ENCODE measurements around the gene ABCA7.

ABCA7 gene

DNA sequence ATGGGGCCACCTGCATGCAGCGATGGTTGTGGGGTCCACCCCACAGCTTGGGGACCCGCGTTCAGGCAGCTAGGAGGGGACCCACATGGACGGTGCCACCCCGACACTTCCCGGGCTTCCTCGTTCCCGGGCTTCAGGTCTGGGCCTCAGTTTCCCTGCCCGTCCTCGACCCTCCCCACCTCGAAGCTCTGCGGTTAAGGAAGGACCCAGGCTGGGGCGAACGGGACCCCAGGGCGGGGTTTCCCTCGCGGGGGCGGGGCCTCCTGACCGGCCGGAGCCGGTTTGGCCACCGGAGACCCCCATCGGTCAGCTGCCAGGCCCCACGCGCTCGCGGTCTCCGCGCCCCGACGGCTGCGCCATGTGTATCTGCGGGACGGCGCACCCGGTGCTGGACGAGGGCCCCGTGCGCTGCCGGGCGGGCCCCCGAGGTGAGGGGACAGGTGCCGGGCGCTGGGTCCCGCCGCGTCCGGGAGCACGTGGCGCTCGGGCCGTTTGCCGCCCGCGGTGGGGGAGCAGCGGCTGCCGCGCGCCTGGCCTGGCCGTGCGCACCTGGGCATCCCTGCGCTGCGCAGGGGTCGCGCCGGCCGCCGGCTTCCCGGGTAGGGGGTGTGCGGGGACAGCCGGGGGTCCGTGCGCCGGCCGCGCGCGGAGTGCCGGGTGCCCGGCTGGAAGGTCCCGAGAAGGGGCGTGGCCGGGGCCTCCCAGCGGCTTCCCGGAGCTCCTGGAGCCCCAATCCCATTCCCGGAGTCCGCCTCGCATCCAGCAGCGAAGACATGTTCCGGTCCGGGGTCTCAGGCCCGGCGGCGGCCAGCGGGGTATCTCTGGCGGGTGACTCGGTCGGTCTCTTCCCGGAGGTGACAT is 31.3 kb downstream of the ABCA7 start:
- in situ Hi-C loops (cut with HindIII; ENCODE audit: low sequenced_read_pairs) = no loop called here

DNA sequence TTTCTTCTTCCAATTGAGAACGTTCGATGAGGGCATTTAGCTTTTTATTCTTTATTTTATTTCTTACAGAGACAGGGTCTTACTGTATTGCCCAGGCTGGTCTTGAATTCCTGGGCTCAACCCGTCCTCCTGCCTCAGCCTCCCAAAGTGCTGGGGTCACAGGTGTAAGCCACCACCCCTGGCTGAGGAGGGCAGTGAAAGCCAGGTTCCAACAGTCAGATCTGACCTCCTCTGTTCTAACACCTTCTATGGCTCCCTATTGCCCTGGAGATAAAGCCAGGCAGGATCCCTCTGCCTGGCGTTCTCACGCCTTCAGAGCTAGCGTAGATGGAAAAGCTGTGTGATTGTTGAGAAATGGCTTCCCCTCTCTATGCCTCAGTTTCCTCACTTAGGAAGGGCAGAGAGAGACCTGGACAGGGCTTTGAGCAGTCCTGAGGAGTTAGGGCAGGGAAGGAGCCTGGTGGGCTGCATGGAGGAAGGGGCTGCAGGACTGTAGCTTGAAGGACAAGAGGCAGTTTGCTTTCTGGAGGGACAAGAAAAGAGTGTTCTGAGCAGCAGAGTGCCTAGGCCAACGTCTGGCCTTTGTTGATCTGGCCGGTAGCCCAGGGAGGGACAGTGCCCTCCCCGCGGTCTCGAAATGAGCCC is 32.6 kb downstream of the ABCA7 start:
- in situ Hi-C loops (cut with HindIII; ENCODE audit: low sequenced_read_pairs) = no loop called here

DNA sequence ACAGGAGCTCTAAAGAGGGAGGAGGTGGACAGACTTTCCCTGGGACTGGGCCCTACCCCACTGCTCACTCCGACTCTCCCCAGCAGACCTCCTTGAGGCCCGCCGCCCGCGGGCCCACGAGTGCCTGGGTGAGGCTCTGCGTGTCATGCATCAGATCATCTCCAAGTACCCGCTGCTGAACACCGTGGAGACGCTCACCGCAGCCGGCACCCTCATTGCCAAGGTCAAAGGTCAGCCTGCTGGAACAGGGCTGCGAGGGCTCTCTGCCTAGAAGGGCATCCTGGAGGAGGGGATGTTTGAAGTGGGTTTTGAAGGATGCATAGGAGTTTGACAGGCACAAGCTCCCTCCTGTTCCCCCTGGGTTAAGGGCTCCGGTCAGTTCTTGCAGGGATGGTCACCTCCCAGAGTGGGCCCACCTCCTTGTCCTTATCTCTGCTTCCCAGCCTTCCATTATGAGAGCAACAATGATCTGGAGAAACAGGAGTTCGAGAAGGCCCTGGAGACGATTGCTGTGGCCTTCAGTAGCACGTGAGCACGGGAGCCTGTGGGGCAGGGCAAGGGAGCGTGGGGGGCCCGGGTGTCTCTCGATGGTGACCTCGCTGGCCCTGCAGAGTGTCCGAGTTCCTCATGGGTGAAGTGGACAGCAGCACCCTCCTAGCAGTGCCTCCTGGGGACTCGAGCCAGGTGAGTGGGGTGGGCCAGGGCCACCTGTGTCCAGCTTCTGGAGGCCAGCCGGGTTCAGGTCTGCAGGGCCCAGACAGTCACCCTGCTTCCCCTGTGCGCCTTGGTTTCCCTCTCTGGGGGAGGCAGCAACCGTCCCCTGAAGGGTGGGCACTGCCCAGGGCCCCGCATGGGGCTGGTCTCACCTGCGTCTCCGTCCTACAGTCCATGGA is 33.4 kb downstream of the ABCA7 start:
- in situ Hi-C loops (cut with HindIII; ENCODE audit: low sequenced_read_pairs) = no loop called here

DNA sequence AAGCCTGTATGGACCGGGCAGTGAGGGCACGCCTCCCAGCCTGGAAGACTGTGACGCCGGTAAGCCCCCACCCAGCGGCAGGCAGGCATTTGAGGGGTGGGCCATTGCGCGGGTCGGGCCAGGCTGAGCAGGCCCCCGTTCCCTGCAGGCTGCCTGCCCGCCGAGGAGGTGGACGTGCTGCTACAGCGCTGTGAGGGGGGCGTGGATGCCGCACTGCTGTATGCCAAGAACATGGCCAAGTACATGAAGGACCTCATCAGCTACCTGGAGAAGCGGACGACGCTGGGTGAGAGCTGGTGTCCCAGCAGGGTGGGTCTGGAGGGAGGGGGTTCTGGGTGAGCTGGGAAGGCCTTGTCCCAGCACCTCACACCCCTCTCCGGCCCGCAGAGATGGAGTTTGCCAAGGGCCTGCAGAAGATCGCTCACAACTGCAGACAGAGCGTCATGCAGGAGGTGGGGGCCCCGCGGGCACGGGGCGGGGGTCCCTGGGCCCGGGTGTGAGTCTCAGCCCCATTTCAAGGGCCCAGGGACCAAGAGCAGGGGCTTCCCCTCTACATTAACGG is 34.1 kb downstream of the ABCA7 start:
- in situ Hi-C loops (cut with HindIII; ENCODE audit: low sequenced_read_pairs) = no loop called here

DNA sequence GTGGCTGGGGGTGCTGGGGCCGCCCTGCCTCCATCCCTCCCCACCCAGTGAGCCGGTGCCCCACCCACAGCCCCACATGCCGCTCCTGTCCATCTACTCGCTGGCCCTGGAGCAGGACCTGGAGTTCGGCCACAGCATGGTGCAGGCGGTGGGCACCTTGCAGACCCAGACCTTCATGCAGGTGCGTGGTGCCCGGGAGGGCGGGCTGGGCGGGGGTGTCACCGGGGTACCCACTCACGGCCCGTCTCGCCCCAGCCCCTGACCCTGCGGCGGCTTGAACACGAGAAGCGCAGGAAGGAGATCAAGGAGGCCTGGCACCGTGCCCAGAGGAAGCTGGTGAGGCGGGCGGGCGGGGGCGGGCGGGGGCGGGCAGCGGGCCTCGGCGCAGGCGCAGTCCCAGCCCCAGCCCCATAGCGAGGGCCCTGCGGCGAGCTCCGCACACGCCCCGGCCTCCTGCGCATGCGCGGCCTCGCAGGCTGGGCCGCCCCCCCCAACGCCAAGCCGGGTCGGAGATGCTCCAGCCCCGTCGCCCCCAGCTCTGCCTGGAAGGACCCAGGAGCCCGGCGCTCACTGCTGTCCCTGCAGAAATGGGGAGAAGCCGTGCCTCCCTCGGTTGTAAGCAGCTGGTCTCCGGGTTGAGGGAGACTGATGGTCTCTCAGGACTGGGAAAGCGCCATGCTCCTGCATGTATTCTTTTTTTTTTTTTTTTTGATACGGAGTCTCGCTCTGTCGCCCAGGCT is 34.8 kb downstream of the ABCA7 start:
- in situ Hi-C loops (cut with HindIII; ENCODE audit: low sequenced_read_pairs) = no loop called here

DNA sequence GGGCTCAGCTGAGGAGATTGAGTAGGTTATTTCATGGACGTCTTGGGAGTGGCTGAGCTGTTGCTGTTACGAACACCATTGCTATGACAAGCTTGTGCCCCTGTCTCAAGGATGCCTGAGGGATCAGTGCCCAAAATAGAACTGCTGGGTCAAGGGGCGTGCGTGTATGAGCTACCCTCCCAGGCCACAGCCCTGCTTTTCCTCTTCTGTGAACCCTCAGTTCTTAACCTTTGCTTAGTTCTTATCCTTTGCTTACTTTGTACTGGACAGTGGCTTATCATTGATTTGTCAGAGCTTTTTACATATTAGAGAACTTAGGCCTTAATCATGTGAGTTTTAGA is 36.1 kb downstream of the ABCA7 start:
- in situ Hi-C loops (cut with HindIII; ENCODE audit: low sequenced_read_pairs) = no loop called here

DNA sequence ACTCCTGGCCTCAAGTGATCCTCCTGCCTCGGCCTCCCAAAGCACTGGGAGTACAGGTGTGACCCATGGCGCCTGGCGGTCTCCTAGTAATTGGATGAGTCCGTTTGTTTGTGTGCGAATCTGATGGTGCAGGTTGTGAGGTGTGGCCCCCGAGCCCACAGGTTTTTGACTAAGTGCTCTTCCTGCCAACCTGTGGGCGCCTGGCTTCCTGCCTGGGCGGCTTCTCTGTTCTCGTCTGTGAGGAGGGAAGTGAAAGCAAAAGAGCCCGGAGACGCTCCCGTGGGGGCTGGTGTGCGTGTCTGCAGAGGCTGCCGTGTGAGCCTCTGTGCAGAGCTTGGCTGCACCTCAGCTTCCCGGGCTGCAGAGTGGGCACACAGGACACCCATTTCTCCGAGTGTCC is 37.0 kb downstream of the ABCA7 start:
- in situ Hi-C loops (cut with HindIII; ENCODE audit: low sequenced_read_pairs) = no loop called here

DNA sequence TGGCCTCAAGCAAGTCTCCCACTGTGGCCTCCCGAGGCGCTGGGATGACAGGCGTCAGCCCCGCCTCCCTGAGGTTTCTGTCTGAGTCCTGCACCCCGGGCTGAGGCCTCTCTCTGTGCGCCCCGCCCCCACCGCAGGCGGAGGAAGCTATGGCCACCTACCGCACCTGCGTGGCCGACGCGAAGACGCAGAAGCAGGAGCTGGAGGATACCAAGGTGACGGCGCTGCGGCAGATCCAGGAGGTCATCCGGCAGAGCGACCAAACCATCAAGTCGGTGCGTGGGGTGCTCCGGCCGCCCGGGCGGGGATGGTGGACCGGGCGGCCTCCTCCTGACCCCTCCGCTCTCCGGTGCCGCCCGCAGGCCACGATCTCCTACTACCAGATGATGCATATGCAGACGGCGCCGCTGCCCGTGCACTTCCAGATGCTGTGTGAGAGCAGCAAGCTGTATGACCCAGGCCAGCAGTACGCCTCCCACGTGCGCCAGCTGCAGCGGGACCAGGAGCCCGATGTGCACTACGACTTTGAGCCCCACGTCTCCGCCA is 39.7 kb downstream of the ABCA7 start:
- in situ Hi-C loops (cut with HindIII; ENCODE audit: low sequenced_read_pairs) = no loop called here

DNA sequence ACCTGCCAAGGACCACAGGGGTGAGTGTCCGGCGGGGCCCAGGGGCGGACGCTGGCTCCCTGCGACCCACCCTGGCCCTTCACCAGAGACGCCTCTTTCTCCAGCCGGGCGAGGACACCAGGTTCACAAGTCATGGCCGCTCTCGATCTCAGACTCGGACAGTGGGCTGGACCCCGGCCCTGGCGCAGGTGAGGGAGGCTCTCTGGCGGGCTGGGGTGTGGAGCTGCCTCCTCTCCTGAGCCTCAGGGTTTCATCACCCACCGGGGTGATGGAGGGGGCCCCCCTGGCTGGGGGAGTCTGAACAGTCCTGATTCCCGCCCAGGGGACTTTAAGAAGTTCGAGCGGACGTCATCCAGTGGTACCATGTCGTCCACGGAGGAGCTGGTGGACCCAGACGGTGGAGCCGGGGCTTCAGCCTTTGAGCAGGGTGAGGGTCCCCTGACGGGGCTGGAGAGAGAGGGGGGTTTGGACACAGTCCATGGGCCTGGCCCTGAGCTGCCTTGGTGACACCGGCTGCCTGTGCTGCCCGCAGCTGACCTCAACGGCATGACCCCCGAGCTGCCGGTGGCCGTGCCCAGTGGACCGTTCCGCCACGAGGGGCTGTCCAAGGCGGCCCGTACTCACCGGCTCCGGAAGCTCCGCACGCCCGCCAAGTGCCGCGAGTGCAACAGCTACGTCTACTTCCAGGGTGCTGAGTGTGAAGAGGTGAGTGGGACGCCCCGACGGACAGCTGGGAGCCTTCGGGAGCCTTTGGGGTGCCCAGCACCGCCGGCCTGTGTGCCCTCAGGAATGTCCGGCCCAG is 40.7 kb downstream of the ABCA7 start:
- in situ Hi-C loops (cut with HindIII; ENCODE audit: low sequenced_read_pairs) = no loop called here

DNA sequence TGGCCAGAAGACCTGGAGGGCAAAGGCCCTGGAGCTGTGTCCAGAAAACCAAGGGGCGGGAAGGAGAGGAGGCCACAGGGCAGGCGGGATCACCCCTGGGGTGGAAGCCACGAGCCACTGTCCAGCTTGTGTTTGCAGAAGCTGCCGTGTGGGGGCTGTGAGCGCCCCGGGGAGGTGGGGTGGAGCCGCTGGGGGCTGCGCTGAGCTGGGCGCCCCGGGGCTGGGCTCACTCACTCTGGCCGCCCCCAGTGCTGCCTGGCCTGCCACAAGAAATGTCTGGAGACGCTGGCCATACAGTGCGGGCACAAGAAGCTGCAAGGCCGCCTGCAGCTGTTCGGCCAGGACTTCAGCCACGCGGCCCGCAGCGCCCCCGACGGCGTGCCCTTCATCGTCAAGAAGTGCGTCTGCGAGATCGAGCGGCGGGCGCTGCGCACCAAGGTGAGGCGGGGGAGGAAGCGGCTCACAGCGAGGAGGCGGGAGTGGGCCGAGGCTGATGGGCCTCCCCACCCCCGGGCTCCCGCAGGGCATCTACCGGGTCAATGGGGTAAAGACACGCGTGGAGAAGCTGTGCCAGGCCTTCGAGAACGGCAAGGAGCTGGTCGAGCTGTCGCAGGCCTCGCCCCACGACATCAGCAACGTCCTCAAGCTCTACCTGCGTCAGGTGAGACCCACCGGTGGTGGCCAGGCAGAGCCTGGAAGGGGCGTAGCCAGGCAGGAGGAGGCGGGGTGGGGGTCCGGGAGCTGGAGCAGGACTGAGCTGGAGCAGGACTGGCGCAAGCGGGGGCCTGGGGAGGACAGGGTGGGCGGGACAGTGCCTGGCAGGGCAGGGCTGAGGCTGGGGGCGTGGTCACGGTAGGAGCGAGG is 41.6 kb downstream of the ABCA7 start:
- in situ Hi-C loops (cut with HindIII; ENCODE audit: low sequenced_read_pairs) = no loop called here

DNA sequence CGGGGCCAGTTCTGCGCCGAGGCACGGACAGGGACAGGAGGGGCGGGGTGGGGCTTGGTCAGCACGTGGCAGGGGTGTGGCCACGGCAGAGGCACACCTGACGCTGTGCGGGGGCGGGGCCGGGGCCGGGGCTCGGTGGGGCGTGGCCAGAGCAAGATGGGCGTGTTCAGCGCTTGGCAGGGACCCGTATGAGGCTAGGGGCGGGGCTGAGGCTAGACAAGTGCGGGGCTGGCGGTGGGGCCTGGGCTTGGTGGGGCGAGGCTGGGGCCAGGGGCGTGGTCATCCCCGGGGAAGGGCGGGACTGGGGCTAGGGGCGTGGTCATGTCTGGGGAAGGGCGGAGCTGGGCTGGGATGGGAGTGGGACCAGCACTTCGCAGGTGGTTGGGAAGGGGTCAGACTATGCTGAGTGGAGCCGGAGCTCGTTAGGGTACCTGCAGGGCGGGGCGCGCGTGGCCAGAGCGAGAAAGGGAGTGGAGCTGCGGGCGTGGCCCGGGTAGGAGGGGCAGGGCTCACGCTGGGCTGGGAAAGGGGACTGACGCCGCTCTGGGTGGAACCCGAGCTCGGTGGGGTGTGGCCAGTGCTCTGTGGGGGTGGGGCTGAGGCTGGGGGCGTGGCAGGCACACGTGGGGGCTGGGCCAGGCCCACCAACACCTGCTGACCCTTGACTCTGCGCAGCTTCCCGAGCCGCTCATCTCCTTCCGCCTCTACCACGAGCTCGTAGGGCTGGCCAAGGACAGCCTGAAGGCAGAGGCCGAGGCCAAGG is 42.4 kb downstream of the ABCA7 start:
- in situ Hi-C loops (cut with HindIII; ENCODE audit: low sequenced_read_pairs) = no loop called here

DNA sequence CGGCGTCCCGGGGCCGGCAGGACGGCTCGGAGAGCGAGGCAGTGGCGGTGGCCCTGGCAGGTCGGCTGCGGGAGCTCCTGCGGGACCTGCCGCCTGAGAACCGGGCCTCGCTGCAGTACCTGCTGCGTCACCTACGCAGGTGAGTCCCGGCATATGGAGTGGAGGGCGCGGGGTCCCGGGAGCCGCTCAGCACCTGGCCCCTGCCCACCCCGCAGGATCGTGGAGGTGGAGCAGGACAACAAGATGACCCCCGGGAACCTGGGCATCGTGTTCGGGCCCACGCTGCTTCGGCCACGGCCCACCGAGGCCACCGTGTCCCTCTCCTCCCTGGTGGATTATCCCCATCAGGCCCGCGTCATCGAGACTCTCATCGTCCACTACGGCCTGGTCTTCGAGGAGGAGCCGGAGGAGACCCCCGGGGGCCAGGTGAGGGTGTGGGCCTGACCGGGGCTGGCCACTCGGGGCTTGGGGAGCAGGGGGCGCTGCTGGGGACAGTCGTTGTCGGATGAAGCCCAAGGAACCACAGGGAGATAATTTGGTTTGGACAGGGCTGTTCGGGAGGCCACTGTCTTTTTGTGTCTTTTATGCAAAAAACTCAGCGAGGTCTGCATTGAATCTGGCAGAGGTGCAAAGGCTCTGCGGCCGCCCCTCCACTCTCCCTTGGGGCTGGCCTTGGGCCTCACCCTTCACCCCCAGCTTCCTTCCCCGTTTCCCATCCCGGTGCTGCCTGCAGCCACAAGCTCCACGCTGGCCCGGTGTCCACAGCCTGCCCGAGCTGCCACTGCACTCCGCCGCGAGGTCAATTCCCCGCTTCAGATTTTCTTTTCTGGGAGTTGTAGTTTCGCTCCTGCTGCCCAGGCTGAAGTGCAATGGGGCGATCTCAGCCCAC is 43.3 kb downstream of the ABCA7 start:
- in situ Hi-C loops (cut with HindIII; ENCODE audit: low sequenced_read_pairs) = no loop called here

DNA sequence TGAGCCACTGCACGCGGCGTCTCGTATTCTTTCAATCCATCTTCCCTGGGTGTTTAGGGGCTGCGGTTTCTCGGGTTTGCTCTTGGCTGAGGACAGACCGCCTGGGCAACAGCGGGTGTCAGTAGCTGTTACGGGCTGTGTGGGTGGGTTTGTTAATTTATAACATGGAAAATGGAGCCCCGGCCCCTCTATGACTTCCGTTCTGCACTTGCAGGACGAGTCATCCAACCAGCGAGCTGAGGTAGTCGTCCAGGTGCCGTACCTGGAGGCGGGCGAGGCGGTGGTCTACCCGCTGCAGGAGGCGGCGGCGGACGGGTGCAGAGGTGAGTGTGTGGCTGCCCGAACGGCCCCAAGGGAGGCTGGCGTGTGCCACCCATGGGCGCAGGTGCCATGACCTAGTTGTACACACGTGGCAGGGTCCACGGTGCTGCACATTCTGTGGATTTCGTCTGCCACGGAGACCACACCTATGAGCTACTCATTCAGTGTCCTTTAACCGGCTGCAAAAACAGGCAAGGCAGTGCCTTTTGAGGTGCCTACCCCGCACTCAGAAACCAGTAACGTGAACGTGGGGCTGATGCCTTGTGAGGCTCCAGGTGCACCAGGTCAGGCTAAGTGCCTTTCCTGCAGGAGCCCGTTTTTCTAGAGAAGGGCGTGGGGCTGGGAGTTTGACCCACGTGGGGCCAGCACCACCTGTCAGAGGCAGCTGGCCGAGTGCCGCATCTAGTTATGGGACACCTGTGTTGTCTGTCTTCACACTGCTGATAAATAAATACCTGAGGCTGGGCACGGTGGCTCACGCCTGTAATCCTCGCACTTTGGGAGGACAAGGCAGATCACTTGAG is 44.3 kb downstream of the ABCA7 start:
- in situ Hi-C loops (cut with HindIII; ENCODE audit: low sequenced_read_pairs) = no loop called here

DNA sequence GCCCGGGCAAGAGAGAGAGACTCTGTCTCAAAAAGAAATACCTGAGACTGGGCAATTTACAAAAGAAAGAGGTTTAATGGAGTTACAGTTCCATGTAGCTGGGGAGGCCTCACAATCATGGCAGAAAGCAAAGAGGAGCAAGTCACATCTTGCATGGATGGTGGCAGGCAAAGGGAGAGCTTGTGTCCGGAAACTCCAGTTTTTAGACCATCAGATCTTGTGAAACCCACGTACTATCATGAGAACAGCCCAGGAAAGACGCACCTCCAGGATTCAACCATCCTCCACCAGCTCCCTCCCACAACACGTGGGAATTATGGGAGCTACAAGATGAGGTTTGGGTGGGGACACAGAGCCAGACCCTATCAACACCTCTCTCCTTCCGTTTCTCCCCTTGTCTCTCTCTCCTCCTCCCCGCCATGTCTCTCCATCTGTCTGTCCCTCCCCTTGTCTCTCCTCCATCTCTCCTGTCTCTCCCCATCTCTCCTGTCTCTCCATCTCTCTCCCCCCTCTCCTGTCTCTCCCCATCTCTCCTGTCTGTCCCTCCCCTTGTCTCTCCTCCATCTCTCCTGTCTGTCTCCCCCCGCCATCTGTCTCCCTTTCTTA is 45.2 kb downstream of the ABCA7 start:
- in situ Hi-C loops (cut with HindIII; ENCODE audit: low sequenced_read_pairs) = no loop called here

DNA sequence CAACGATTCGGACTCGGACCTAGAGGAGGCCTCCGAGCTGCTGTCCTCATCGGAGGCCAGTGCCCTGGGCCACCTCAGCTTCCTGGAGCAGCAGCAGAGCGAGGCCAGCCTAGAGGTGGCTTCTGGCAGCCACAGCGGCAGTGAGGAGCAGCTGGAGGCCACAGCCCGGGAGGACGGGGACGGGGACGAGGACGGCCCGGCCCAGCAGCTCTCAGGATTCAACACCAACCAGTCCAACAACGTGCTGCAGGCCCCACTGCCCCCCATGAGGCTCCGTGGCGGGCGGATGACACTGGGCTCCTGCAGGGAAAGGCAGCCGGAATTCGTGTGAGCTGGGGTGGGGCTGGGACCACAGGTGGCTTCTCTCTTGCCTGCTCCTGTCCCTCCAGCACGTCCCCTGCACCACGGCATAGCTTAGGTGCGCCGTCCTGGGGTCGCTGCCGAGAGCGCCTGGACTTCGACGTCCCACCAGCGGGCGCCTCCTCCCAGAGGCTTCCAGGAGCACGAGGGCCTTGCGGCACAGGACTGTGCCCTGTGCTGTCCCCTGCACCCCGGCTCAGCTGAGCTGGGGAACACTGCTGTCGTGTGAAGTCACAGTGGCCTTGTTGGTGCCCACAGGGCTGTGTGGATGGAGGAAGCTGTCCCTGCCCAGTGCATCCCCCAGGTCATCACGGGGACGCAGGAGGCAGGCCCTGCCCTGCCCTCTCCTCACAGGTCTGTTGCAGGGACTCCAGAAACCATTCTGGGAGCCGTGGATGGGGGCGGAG is 46.0 kb downstream of the ABCA7 start:
- in situ Hi-C loops (cut with HindIII; ENCODE audit: low sequenced_read_pairs) = no loop called here
